GM06990 (cell line): Measurements from ENCODE around the gene PNPLA2.
A peak's percentile ranks its signal among the peaks of the same experiment; 100 is the strongest.

Source experiments
- DNase-seq: peaks from one replicate; pipeline ENCODE4 v3.0.0-alpha.2; 2011; ENCODE audit not compliant: insufficient read length; ENCODE audit errors: extremely low read depth
- H3K27me3 ChIP-seq: replicated peaks from 2 replicates; pipeline ENCODE4 v1.6.0; 2011; ENCODE audit warnings: low read length; ENCODE audit not compliant: control insufficient read depth, insufficient read depth
- H3K36me3 ChIP-seq: 2 replicates; pipeline ENCODE4 v1.5.1; 2011; ENCODE audit warnings: low read length; ENCODE audit not compliant: control insufficient read depth, insufficient read depth
- H3K4me3 ChIP-seq: replicated peaks from 2 replicates; pipeline ENCODE4 v1.5.1; 2011; ENCODE audit warnings: low read depth, mild to moderate bottlenecking, control low read depth, low read length
- TF ChIP-seq, protein P1 (sequence below): IDR thresholded peaks from 2 replicates; pipeline ENCODE4 v1.5.1; 2011; ENCODE audit warnings: low read length, control low read depth, mild to moderate bottlenecking, inconsistent platforms; ENCODE audit not compliant: insufficient read depth, poor library complexity, severe bottlenecking

Gene PNPLA2

GRCh38 chr11:829847-830294, 11.2 kb downstream of the PNPLA2 start:
- Histone ChIP-seq H3K4me3 (peak overlapping the region; percentile 14), H3K36me3 (no peaks in the 10 kb centered on the region), H3K27me3 (peaks cover 1% of the 10 kb centered on the region)
- TF ChIP-seq, protein P1, sequence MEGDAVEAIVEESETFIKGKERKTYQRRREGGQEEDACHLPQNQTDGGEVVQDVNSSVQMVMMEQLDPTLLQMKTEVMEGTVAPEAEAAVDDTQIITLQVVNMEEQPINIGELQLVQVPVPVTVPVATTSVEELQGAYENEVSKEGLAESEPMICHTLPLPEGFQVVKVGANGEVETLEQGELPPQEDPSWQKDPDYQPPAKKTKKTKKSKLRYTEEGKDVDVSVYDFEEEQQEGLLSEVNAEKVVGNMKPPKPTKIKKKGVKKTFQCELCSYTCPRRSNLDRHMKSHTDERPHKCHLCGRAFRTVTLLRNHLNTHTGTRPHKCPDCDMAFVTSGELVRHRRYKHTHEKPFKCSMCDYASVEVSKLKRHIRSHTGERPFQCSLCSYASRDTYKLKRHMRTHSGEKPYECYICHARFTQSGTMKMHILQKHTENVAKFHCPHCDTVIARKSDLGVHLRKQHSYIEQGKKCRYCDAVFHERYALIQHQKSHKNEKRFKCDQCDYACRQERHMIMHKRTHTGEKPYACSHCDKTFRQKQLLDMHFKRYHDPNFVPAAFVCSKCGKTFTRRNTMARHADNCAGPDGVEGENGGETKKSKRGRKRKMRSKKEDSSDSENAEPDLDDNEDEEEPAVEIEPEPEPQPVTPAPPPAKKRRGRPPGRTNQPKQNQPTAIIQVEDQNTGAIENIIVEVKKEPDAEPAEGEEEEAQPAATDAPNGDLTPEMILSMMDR: no peak
- no peak for DNase-seq

- Histone ChIP-seq H3K27me3 (peaks cover 1% of the 10 kb centered on the region), H3K36me3 (no peaks in the 10 kb centered on the region), H3K4me3 (peak overlapping the region; percentile 14)
- DNase-seq: peak; percentile 80
- TF ChIP-seq, protein P1: no peak
Observed at GRCh38 chr11:830295-831117, 11.8 kb downstream of the PNPLA2 start.

GRCh38 chr11:831118-831864, 12.6 kb downstream of the PNPLA2 start:
- no peak overlapping the region for H3K4me3 ChIP-seq
- H3K36me3 ChIP-seq: no peaks in the 10 kb centered on the region
- DNase-seq: no peak
- H3K27me3 ChIP-seq: peaks cover 1% of the 10 kb centered on the region
- TF ChIP-seq, protein P1: no peak

GRCh38 chr11:831961-832528, 13.3 kb downstream of the PNPLA2 start:
- Histone ChIP-seq H3K4me3 (peak overlapping the region; percentile 50), H3K36me3 (peaks cover 2% of the 10 kb centered on the region; the same call in 1 of the 2 replicates), H3K27me3 (peaks cover 1% of the 10 kb centered on the region)
- TF ChIP-seq, protein P1: no peak
- no peak for DNase-seq

DNA sequence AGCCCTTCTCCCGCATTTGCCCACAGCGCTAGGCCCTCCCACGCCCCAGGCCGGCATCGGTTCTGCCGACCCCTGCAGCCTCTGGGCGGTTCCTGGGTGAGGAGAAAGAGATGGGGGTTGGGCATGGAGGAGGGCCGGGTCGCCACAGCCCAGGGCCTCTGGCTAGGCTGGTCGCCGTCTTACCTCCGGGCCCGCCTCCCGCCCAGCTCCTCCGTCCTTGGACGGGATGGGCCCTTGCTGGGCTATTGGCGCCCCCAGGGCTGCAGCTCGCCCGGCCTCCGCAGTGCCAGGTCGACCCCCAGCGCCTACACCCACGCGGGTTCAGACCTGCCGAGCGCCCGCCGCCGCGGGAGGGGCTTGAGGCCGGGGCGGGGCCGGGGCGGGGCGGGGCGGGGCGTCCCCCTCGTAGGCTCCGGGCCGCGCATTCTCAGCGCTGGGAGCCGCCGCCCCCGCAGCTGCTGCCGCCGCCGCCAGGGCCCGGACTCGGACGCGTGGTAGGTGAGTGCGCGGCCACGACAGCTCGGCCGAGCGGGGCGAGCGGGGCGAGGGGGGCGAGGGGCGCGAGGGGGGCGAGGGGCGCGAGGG, 13.9 kb downstream of the PNPLA2 start, which contains the start of gene CD151:
TSS of gene CD151 (plus strand) at position 424 of the 585 bp plus-strand sequence. CDS start 3,118 bp downstream, outside the sequence.
- TF ChIP-seq, protein P1: no peak
- DNase-seq: peak; percentile 65
- Histone ChIP-seq H3K36me3 (peaks cover 6% of the 10 kb centered on the region), H3K27me3 (peaks cover 1% of the 10 kb centered on the region), H3K4me3 (peak within 1 kb of the TSS; percentile 61)
